ENCODE measurements around the gene THSD7A. TPM values are rescaled to one million over a fixed set of nuclear protein-coding genes. Genes with fewer than 3 reads are reported as not detected.

Gene THSD7A
- polyA plus RNA-seq, 1 experiment: 0.06 TPM

DNA sequence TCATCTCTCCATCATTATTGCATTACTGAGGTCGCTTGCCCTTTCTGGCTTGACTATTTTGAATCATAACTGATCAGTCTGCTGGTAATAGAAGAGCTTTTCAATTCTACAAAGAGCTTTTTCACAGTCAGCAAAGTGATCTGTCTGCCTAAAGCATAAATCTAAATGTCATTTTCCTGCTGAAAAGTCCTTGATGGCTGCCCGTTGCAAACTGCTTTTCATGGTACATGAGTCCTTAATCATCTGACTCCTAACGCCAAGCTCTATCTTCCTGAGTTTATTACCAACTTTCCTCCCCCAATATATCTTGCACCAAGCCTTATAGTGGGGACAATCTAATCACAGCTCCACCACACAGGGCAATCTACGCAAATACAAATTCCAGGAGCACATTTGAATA lies 39.8 kb downstream of the THSD7A start:
- ChIA-PET POLR2A (no interaction called here), CTCF (no interaction called here)
- H3K9me3 ChIP-seq (ENCODE audit: control insufficient read depth, insufficient read depth, low read length): no peaks in the 10 kb centered on the region
- TF ChIP-seq, protein P1, sequence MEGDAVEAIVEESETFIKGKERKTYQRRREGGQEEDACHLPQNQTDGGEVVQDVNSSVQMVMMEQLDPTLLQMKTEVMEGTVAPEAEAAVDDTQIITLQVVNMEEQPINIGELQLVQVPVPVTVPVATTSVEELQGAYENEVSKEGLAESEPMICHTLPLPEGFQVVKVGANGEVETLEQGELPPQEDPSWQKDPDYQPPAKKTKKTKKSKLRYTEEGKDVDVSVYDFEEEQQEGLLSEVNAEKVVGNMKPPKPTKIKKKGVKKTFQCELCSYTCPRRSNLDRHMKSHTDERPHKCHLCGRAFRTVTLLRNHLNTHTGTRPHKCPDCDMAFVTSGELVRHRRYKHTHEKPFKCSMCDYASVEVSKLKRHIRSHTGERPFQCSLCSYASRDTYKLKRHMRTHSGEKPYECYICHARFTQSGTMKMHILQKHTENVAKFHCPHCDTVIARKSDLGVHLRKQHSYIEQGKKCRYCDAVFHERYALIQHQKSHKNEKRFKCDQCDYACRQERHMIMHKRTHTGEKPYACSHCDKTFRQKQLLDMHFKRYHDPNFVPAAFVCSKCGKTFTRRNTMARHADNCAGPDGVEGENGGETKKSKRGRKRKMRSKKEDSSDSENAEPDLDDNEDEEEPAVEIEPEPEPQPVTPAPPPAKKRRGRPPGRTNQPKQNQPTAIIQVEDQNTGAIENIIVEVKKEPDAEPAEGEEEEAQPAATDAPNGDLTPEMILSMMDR (IDR thresholded peaks at IDR 0.05; ENCODE audit: low read depth, low read length): no peak
- no peaks in the 10 kb centered on the region for H3K27me3 ChIP-seq (ENCODE audit: control insufficient read depth, insufficient read depth, low read length)
- DNase-seq (ENCODE audit: low read depth, low spot score): no peak
- H3K27ac ChIP-seq (ENCODE audit: low read depth, low read length): no peak overlapping the region
- no peak overlapping the region for H3K4me3 ChIP-seq (ENCODE audit: low read depth, low read length)

DNA sequence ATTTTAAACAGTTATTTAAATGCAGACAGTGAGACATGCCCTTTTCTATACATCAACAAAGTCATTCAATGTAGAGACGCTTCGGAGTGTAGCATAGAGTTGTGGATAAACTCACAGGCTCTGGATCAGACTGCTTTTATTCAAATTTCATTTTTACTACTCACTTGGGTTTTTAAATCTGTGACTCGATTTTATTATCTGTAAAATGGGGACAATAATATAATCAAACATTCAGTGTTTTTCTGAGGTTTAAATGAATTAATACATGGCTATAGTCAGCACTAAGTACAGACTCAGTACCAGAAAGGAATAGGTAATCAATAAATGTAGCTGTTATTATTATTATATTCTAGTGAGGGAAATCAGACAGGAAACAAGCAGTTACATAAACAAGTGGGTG lies 43.4 kb downstream of the THSD7A start:
- ChIA-PET CTCF (no interaction called here), POLR2A (no interaction called here)
- DNase-seq (ENCODE audit: low read depth, low spot score): no peak

DNA sequence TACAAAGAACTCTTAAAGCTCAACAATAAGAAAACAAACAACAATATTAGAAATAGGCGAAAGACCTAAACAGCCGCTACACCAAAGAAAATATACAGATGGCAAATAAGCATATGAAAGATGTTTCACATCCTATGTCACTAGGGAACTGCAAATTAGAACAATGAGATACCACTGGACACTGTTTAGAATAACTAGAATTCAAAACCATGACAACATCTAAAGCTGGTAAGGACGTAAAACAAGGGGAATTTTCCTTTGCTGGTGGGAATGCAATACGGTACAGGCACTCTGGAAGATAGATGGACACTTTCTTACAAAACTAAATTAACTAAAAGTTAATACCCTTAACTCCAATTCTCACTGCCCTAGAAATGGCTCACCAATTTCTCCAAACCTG lies 44.5 kb downstream of the THSD7A start:
- ChIA-PET POLR2A (no interaction called here), CTCF (no interaction called here)
- no peaks in the 10 kb centered on the region for H3K9me3 ChIP-seq (ENCODE audit: control insufficient read depth, insufficient read depth, low read length)
- H3K27me3 ChIP-seq (ENCODE audit: control insufficient read depth, insufficient read depth, low read length): no peaks in the 10 kb centered on the region
- no peak for DNase-seq (ENCODE audit: low read depth, low spot score)
- TF ChIP-seq, protein P1 (IDR thresholded peaks at IDR 0.05; ENCODE audit: low read depth, low read length): no peak
- H3K27ac ChIP-seq (ENCODE audit: low read depth, low read length): no peak overlapping the region
- no peak overlapping the region for H3K4me3 ChIP-seq (ENCODE audit: low read depth, low read length)

More for the DNA sequence above, 43.4 kb downstream of the THSD7A start:
- H3K27me3 ChIP-seq (ENCODE audit: control insufficient read depth, insufficient read depth, low read length): no peaks in the 10 kb centered on the region
- H3K27ac ChIP-seq (ENCODE audit: low read depth, low read length): no peak overlapping the region
- H3K4me3 ChIP-seq (ENCODE audit: low read depth, low read length): no peak overlapping the region
- H3K9me3 ChIP-seq (ENCODE audit: control insufficient read depth, insufficient read depth, low read length): no peaks in the 10 kb centered on the region
- TF ChIP-seq, protein P1 (IDR thresholded peaks at IDR 0.05; ENCODE audit: low read depth, low read length): no peak

DNA sequence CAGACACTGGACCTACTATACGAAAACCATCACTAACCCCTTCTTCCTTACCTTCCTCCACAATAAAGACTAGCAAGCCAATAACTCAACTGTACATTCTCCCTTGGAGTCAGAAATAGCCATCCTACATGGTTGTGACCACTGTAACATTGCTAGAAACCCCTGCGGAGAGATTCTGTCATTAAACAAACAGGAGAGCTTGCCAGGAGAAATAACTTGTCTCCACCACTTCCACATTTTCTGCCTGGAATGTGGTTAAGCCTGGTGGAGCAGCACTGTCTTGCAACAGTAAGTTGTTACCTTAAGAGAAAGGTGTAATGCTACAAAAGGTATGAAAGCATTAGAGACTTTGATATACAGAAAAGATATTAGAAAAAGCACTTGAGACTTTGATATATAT lies 45.8 kb downstream of the THSD7A start:
- ChIA-PET CTCF (no interaction called here), POLR2A (no interaction called here)
- TF ChIP-seq, protein P1 (IDR thresholded peaks at IDR 0.05; ENCODE audit: low read depth, low read length): no peak
- no peak overlapping the region for H3K4me3 ChIP-seq (ENCODE audit: low read depth, low read length)
- H3K27me3 ChIP-seq (ENCODE audit: control insufficient read depth, insufficient read depth, low read length): no peaks in the 10 kb centered on the region
- H3K27ac ChIP-seq (ENCODE audit: low read depth, low read length): no peak overlapping the region
- H3K9me3 ChIP-seq (ENCODE audit: control insufficient read depth, insufficient read depth, low read length): no peaks in the 10 kb centered on the region
- DNase-seq (ENCODE audit: low read depth, low spot score): no peak

DNA sequence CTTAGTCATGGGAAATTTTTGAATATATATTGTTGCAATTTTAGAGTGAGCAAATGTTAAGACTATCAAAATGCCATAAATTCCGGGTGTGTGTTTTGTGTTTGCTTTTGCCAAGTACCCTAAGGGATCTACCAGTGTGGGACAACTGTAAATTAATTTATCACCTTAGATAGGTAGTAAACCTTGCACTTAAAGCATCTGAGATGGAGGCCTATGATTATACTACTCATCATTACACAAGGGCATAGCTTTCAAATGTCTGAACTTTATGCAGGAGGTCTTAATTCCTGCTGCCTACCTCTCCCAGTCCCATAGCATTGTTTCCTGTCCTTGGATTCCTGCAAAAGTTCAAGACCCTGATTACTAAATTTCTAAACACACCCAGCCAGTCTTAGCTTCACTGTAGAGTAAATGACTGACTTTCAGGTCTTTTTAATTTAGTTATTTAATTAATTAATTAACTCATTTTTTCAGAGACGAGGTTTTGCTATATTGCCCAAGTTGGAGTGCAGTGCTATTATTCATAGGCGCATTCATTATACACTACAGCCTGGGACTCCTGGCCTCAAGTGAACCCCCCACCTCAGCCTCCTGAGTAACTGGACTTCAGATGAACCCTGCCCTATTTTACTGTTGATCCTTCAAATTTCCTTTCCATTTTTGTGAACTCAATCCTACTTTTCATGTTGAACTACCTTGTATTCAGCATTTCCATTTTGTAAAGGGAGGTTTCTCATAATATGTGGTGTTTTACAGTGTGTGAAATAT lies 47.0 kb downstream of the THSD7A start:
- ChIA-PET CTCF (no interaction called here), POLR2A (no interaction called here)
- H3K4me3 ChIP-seq (ENCODE audit: low read depth, low read length): no peak overlapping the region
- H3K27ac ChIP-seq (ENCODE audit: low read depth, low read length): no peak overlapping the region
- H3K27me3 ChIP-seq (ENCODE audit: control insufficient read depth, insufficient read depth, low read length): no peaks in the 10 kb centered on the region
- TF ChIP-seq, protein P1 (IDR thresholded peaks at IDR 0.05; ENCODE audit: low read depth, low read length): no peak
- DNase-seq (ENCODE audit: low read depth, low spot score): no peak
- H3K9me3 ChIP-seq (ENCODE audit: control insufficient read depth, insufficient read depth, low read length): no peaks in the 10 kb centered on the region
